GM12872 (cell line): Measurements from ENCODE around the gene FBXW5.

ENCODE experiments used
- TF ChIP-seq, protein P1 (sequence below): IDR thresholded peaks from 3 replicates; pipeline ENCODE4 v1.5.1; 2011; ENCODE audit warnings: low read depth, mild to moderate bottlenecking, low read length, moderate library complexity; ENCODE audit not compliant: insufficient read depth

FBXW5 gene

DNA sequence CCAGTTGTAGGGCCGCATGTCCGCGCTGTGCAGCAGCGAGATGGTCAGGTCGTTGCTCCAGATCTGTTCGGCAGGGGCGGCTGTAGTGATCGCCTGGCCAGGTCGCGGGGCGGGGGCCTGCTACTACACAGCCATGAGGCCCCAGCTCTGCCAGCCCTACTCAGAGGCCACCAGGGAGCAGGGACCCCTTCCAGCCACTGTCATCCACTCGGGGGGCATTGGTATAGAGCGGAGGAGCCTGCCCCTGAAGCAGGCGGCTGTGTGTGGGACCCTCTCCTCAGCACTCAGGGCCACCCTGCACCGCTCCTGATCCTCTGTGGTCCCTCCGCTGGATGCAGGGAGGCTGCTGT is 1.7 kb downstream of the FBXW5 start:
- TF ChIP-seq, protein P1, sequence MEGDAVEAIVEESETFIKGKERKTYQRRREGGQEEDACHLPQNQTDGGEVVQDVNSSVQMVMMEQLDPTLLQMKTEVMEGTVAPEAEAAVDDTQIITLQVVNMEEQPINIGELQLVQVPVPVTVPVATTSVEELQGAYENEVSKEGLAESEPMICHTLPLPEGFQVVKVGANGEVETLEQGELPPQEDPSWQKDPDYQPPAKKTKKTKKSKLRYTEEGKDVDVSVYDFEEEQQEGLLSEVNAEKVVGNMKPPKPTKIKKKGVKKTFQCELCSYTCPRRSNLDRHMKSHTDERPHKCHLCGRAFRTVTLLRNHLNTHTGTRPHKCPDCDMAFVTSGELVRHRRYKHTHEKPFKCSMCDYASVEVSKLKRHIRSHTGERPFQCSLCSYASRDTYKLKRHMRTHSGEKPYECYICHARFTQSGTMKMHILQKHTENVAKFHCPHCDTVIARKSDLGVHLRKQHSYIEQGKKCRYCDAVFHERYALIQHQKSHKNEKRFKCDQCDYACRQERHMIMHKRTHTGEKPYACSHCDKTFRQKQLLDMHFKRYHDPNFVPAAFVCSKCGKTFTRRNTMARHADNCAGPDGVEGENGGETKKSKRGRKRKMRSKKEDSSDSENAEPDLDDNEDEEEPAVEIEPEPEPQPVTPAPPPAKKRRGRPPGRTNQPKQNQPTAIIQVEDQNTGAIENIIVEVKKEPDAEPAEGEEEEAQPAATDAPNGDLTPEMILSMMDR: no peak

DNA sequence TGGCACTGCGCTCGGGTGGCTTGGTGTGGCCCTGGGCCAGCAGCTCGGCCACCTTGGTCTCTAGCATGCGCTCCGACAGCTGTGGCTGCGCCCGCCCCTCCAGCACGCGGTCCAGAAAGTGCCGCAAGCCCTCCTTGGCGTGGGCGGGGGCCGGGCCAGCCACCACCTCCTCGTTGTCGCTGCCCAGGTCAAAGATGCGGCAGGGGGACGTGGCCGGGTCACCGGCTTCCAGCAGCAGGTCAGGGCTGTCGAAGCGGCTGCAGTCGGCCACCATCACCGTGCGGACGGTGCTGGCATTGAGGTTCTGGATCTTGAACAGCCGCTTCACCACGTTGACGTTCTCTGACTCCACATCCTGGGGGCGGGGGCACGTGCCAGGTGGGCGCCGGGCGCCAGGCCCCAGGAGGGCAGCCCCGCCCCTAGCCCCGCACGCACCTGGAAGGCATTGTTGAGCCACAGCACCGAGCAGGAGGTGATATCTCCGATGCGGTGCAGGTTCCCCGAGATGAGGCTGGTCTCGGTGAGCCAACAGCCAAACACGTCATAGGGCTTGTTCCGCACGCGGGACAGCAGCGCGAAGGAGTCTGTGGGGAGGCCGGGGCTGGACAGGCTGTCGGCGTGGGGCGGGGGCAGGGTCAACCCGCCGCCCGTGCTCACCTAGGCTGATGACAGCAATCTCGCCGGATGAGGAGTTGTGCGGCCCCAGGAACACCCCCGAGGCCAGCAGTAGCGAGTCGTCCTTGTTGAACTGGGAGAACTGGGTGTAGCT is 2.2 kb downstream of the FBXW5 start:
- TF ChIP-seq, protein P1: no peak

- TF ChIP-seq, protein P1: no peak
Measured at GRCh38 chr9:136941231-136942111, 3.1 kb downstream of the FBXW5 start.

- TF ChIP-seq, protein P1: no peak
Measured at GRCh38 chr9:136940526-136941230, 3.9 kb downstream of the FBXW5 start.

GRCh38 chr9:136939996-136940525 is 4.5 kb downstream of the FBXW5 start:
- TF ChIP-seq, protein P1: no peak

DNA sequence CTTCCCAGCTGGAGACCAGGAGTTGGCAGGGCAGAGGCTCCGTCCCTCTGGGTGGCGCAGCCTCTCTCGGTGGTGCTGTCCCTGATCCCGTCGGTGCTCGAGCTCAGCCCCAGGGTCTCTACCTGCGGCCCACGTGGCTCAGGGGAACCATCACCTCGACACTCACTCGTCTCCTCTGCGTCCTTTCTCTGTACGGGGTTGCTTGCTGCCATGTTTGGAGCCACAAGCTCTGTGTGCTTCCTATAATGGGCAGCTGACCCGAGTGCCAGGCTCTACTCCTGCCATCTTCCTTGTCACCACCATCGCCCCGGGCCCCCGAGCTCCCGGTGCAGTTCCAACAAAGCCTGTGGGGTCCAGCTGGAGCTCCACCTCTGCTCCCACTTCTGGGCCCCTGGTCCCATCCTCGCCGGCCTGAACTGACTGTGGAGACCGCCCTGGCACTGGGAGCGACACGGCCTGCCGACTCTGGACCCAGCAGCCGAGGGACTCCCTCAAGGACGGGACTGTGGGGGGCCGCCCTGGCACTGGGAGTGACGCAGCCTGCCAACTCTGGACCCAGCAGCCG is 5.0 kb downstream of the FBXW5 start:
- TF ChIP-seq, protein P1: no peak
